ENCODE results near the gene IFNE.
"Not testable (repeated sequence)": the region's sequence is repeated elsewhere in the genome, so short reads cannot be mapped to it uniquely, and the experiment has no call there.

Gene IFNE

DNA sequence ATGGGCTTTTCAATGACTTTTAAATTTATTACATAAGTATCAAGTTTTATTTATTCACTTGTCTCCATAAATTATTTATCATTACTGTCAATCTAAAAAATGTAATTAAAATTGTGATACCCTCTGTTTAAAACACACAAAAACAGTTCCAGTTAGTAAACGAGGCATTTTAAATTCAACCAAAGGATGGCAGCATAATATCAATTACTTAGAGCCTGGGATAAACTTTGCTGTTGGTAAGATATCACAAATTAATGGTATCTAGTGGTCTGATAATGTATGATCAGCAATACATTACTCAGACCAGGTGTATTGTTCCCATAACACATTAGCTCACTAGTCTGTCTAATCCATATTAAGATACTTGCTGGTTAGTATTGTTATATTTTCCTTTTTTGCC lies 9.6 kb upstream of the IFNE start:
- no peak for DNase-seq

DNA sequence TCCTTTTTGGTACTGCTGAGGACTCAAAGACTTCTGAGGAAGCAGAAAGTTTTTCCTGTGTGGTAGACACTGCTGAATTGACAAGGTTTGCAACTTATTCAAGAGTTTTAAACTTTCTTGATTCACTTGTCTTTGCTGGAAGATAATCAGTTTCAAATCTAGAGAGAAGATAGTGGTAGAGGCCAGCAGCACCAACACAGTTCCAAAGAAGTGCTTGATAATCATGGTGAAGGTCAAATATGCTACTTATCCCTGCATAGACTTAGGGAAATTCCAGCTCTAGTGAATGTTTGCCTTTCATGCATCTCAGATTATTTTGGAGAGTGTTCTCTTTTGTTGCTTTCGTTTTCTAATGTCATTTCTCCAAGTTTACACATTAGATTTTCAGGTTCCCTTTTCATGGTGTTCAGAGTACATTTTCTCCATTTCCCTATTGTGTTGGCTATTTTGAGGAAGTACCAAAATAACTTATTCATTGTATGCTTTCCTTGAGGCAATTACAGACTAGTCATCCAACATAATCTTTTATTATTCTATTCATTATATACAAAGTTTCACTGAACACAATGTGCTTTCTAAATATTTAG lies 550 bp downstream of the IFNE start:
- no peak for DNase-seq

DNA sequence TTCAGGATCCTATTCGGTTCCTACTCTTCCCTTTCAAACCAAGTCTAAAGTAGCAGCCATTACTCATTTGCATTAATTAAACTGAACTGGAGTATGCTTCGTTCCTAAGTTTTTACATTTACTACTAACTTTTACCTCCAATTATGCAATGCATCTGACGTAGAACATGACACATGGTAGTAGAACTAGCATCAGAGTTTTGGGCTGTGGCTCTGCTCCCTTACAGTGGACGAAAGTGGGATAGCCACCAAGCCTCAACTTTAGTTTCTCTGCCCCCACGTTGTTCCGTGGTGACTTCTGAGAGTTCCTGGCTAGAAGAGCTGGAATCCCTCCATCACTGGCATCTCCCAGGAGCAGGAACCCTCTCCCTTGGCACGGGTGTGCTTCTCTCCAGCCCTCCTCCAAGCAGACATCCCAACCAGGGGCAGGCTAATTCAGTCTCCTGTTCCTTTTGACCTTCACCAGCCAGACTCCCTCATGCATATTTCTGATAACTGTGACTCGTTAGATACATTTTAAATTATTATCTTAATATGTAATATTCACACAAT lies 2.9 kb downstream of the IFNE start:
- no peak for DNase-seq

DNA sequence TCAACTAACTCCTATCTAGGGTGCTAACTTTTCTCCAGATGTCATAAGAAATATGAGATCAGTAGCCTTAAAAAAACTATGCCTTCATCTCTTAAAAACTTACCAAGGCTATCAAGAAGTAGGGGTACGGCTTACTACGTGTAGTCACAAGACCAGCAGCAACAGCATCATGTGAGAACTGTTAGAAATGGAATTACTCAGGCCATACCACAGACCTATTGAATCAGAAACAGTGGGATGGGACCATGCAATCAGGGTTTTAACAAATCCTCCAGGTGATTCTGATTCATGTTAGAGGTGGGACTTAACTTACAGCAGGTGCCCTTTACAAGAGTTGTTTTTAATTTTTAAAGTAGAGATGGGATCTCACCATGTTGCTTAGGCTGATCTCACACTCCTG lies 4.6 kb downstream of the IFNE start:
- DNase-seq = no peak

DNA sequence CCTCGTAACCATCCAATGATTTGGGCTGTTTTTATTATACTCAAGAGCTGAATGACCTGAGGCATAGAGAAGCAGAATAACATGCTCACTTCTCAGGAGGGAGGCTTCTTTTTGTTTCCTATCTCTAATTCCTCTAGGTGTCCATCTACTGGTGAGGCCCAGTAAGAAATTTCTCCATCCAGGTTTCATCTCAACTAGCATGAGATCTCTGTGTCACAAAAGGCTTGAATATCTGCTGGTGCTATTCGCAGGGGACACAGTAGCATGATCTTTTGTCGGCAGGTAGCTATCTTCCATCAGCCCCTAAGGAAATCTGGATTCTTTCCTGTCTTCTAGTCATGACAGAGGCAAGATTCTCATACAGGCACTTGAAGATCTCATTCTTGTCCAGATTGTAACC lies 8.9 kb downstream of the IFNE start:
- DNase-seq = no peak

DNA sequence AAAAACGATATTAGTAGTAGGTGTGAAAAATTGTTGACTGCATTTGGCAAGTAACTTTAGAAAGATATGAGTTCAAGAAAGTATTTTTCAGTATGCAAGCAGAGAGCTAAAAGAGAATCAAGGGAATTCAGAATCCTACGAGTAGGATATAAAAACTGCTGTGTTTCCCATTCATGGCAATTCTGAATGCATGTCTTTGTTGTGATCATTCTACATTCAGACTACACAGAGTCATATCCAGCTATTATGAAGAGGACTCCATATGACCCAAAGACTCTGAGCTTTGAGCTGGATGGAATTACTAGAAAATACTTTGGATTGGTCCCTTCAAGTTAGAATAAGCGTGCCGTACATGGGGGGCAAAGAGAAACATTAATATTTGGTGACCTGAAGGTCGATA lies 12.0 kb downstream of the IFNE start:
- DNase-seq = no peak

DNA sequence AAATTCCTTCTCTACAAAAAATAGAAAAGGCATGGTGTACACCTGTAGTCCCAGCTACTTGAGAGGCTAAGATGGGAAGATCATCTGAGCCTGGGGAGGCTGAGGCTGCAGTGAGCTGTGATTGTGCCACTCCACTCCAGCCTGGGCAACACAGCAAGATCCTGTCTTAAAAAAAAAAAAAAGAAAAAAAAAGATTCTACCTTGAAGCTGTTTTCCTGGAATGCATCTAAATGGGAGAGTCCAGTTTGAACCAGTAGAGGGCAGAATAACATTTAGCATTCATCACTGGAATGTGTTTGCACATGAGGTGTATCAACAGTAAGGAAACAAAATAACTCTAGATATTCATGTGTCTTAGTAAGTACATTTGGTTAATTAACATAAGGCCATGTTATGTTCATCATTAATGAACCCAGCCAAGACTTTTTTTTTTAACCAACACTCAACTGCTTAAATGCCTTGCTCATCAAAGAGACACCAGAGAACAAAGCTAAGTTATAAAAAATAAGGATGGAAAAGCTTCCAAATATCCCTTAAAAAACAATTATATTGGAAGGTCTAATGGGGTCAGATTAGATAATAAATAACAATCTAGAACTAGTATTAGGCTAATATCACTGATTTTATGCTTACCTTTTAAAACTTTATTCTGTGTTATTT lies 16.1 kb downstream of the IFNE start:
- no peak for DNase-seq

DNA sequence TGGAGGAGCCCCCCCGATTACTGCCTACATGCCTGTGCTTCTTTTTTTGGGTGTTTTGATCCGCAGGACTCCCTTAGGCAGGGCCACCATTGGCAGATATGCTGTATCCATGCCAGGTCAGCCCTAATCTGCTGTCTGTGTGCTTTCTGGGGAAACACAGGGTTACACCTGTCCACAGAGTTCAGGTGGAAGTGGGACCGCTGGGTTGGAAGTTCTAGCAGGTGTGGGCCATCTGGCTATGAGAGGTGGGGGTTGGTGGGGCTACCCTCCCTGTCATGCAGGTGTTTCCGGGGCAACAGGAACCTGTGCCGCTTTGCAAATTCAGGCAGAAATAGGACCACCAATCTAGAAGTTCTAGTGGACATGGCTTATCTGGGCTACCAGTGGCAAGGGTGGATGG lies 17.0 kb downstream of the IFNE start:
- no peak for DNase-seq

DNA sequence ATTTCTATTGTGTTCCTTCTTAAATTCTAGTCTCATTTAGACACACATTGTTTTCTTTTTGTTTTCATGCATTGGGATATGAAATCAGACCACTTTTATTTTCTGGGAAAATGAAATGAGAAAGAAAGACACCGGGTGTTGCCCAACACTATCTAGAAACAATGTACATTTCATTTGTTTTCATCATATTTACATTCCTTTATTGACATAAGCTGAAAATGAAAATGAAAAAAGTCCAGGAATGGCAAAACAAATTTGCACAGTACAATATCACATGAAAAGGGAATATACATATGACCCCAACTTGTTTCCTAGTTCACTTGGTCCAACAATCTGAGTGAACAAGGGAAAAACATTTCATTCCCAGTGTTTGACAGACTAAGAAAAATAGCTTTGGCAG lies 20.7 kb downstream of the IFNE start:
- no peak for DNase-seq

DNA sequence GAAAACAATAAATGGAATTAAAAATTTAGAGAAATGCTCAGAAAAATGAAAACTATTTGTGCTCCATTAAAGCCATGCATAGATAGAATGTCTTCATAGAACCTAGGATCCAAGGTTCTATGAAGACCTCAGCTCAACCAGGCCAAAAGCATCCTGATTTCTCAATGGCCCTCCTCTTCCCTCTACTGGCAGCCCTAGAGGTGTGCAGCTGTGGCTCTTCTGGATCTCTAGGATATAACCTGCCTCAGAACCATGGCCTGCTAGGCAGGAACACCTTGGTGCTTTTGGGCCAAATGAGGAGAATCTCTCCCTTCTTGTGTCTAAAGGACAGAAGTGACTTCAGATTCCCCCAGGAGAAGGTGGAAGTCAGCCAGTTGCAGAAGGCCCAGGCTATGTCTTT lies 26.8 kb downstream of the IFNE start:
- DNase-seq = no peak

DNA sequence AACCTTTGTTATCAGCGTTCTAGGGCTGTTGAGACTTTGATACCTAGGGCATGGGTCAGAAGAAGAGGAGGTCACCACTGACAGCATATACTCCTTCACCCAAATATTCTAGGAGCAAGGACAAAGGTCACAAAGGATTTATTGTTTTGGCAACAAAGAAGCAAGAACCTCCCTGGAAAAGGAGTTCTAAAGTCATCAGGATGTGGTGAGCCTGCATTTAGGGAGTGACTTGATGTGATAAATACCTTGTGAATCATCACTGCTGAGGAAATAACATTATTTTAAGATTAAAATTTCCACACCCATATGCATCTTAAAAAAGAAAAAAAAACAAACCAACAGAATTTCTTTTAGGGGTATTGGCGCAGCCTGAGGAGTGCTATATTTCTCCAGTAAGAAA lies 28.0 kb downstream of the IFNE start:
- no peak for DNase-seq

DNA sequence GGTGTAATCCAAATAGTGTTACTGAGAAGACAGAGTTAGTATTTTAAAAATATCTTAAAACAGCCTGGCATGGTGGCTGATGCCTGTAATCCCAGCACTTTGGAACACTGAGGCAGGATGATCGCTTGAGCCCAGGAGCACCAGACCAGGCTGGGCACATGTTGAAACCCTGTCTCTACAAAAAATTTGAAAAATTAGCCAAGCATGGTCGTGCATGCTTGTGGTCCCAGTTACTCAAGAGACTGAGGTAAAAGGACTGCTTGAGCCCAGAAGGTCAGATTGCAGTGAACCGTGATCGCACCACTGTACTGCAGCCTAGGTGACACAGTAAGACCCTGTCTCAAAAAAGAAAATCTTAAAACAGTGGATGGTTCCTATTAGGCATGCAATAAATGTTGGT lies 29.4 kb downstream of the IFNE start:
- no peak for DNase-seq

DNA sequence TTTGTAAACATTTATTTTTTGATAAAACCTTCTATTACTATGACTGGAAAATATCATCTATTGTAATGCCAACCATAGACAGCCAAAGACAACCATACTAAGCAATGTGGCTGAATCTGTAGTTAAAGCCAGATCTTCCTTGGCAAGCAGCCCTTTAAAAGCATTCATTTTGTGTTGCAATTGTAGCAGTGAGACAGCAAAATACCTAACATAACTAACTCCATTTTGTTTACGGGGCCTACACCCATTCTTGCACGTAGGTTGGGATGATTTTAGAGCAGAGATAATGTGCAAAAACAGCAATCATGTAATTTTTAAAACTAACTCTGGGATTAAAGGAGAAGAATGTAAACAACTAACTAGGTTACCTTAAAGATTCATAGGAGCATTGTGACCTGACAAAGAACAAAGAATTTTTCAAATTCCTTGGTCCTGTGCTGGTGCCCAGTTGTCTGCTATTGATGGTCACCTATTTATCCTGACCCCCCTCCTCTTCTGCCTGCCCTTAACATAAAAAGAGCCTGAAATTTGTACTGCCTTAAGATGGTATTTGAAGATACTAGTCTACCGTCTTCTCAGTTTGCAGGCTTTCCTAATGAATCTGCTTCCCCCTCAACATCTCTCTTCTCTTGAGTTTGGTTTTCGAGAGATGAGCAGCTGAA lies 31.2 kb downstream of the IFNE start:
- no peak for DNase-seq

DNA sequence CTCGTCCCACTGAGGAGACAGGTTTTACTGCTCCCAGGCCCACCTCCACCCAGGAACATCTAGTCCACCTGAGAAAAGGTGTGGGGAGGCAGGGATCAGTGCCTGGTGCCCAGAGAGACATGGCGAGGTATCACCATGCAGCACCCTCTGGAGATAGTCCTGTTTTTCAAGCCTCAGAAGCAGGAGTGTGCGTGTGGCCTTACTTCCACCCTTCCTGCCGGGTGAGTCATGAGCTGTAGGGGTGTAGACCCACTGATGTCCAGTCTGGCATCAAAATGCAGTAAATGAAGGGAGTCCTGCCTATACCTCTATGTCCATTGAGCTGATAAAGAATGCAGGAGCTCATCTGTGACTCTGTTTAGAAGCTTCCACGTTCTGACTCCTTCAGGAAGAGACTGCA lies 32.8 kb downstream of the IFNE start:
- not testable (repeated sequence) for DNase-seq

DNA sequence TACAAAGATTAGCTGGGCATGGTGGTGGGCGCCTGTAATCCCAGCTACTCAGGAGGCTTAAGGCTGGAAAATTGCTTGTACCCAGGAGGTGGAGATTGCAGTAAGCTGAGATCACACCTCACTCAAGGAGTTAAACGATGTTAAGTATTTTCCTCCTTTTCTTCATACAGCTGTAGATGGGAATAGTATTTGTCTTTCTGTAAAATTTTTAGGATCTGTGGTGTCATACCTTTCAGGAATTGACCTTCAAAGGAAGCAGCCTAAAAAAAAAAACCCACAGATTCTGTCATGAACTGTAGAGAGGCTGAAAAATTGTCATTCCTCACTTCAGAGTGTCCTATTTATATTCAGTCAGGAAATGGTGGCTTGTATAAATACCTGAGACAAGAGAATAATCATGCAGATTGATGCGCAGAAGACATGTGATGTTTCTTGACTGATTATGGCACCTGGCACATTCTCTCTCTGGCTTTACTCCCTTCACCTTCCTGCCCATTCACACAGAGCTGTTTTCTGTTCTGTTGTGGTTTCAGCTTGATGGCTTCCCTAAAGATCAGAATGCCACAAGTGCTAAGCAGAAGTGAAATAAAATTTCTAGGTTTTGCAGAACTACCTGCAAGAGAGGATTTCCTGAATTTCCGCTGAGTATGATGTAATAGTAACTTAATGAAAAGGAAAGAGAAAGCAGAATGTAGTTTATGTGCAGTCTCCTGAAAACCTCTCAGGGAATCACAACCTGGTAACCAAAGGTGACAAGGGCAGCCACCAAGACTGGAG lies 38.1 kb downstream of the IFNE start:
- no peak for DNase-seq

DNA sequence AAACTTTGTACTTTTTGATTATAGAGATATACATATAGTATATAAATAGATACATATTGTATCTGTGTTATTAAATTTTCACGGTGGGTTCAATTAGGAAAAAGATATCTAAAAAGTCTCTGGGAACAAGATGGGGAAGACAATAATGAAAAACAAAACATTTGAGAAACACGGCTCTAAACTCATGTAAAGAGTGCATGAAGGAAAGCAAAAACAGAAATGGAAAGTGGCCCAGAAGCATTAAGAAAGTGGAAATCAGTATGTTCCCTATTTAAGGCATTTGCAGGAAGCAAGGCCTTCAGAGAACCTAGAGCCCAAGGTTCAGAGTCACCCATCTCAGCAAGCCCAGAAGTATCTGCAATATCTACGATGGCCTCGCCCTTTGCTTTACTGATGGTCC lies 42.0 kb downstream of the IFNE start, which contains the start of gene IFNA1:
IFNA1 (plus strand) TSS at position 301 of the 400 bp plus-strand sequence; CDS start at position 370, 69 bp downstream.
- no peak for DNase-seq

DNA sequence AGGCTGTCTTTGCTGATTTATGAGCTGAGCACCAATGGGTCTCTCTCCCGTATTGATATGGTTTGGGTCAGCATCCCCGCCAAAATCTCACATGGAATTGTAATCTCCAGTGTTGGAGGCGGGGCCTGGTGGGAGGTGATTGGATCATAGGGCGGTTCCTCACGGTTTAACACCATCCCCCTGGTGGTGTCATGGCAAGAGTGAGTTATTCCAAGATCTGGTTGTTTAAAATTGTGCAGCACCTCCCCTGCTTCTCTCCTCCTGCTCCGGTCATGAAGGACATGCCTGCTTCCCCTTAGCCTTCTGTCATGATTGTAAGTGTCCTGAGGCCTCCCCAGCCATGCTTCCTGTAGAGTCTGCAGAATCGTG lies 47.1 kb downstream of the IFNE start:
- not testable (repeated sequence) for DNase-seq

DNA sequence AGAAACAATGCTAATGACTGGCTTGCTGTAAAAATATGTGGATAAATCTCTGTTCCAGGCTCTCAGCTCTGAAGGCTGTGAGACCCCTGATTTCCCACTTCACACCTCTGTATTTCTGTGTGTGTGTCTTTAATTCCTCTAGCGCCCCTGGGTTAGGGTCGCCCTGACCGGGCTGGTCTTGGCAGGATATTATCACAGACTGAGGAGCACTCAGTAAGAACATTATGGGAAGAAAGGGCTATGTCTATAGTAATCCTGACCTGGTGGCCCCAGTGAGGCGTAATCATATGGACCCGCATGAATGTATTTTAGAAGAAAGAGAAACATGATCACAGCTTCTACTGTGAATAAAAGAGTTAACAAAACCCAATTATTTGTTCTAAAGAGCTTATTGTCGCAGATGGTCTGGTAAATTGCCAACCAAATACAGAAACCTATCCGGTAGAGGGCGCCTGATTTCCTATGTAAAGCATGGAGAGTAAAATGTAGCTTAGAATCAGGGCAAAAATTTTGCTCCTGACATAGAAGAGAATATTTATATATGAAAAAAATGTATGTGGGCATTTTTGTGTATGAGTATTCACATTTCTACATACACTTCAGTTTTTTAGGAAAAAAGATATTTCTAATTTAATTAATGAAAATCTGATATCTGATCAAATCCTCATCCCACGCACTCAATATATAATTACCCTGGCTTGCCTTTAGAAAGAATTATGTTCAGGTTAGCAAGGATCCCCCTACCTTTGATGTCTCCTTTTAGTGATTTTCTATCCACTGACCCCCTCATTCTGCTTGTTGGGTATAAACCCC lies 47.7 kb downstream of the IFNE start:
- no peak for DNase-seq

DNA sequence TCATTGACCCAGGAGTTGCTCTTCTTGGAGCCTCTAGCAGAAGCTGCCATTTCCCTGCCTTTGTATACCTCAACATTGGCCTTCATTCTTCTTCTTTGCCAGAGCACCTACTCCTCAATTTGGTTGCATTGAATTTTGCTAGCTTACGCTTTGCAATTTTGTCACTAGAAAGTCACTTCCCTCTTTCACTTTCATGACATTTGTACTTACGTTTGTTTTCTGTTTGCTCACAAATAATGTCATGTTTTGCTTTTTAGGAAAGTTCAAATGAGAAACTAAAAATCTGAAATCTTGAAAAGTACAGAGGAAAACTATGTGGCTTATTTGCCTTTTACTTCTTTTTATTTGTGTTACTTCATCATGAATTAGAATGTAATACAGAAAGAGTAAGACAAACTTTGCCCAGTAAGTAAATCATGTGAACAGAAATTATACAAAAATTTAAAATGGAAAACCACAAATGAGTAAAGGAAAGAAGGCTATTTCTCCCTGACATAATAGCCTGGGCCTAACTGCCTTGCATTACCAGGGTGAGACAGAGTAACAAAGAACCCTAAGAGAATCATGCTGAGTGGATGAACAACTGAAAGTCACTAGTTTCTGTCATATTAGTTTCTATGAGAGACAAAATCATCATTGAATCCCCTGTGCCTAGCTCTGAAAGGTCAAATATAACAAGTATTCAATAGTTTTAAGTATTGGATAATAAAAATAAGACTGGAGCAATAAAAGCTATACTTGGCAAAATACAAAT lies 49.3 kb downstream of the IFNE start:
- DNase-seq = no peak
